GM12878 (cell line): Measurements from ENCODE around the gene TMEM217. TPM values are rescaled to one million over a fixed set of nuclear protein-coding genes. Genes with fewer than 3 reads are reported as not detected.

ENCODE experiments used
- ATAC-seq: fragments of 200-7000 bp; cut with Tn5 transposase; 3 replicates; pipeline ENCODE4 v1.9.1; 2020; ENCODE audit warnings: mild to moderate bottlenecking, moderate library complexity
- BruUV-seq: library from RNA; stranded (reverse); fragments of 400-500 nt; replicated peaks from 2 replicates; lab custom pipeline; 2021; lab: Mats Ljungman, UMichigan
- CTCF ChIA-PET: fragments of 300-600 bp; sonication (Branson Sonifier 250); formaldehyde crosslinking; extraction: SDS; loops from one replicate; lab custom pipeline; 2021; ENCODE audit warnings: inconsistent platforms; lab: Yijun Ruan, JAX
- POLR2A ChIA-PET: fragments of 350-600 bp; formaldehyde crosslinking; extraction: SDS; loops from one replicate; lab custom pipeline; 2021; ENCODE audit warnings: inconsistent platforms; lab: Charles Lee
- RAD21 ChIA-PET: fragments of 300-600 bp; sonication (Branson Sonifier 250); formaldehyde crosslinking; loops from one replicate; lab custom pipeline; 2023; ENCODE audit warnings: antibody characterized with exemption; ENCODE audit not compliant: unreplicated experiment; lab: Charles Lee
- SMC1A ChIA-PET: fragments of 300-600 bp; sonication (Branson Sonifier 250); formaldehyde crosslinking; loops from one replicate; lab custom pipeline; 2023; ENCODE audit not compliant: unreplicated experiment, uncharacterized antibody; lab: Charles Lee
- DNase-seq: peaks from one replicate; pipeline ENCODE4 v3.0.0-alpha.2; 2011; ENCODE audit warnings: low read depth, low spot score
- FAIRE-seq: peaks from 3 replicates; lab custom pipeline; 2011; peaks lifted over from hg19 to GRCh38; lab: Jason Lieb, UNC
- H2AFZ ChIP-seq: 2 replicates; pipeline ENCODE4 v1.6.0; 2011; ENCODE audit warnings: low read depth, low read length, control low read depth; ENCODE audit not compliant: control insufficient read depth
- H3K27ac ChIP-seq: 2 replicates; pipeline ENCODE4 v1.5.1; 2011; ENCODE audit warnings: control low read depth; ENCODE audit not compliant: control insufficient read depth, insufficient read depth
- H3K27me3 ChIP-seq, 2 experiments: replicated peaks in 1 of 2; 2 replicates each; pipeline versions ENCODE4 v1.6.0 to v1.6.1; 2011; ENCODE audit warnings: low read length in 1 of 2; ENCODE audit not compliant: control insufficient read depth in 2 of 2, insufficient read depth in 2 of 2
- H3K36me3 ChIP-seq, 2 experiments: 2 replicates each; pipeline ENCODE4 v1.5.1; 2011; ENCODE audit warnings: low read length in 1 of 2; ENCODE audit not compliant: control insufficient read depth in 2 of 2, insufficient read depth in 2 of 2
- H3K4me1 ChIP-seq: 2 replicates; pipeline ENCODE4 v1.6.1; 2011; ENCODE audit warnings: mild to moderate bottlenecking, low read length, moderate library complexity, mixed read lengths; ENCODE audit not compliant: control insufficient read depth, insufficient read depth
- H3K4me2 ChIP-seq: 2 replicates; pipeline ENCODE4 v1.6.0; 2011; ENCODE audit warnings: control low read depth; ENCODE audit not compliant: control insufficient read depth, insufficient read depth
- H3K4me3 ChIP-seq: fragments of 200-600 bp; sonication (generic); 2 replicates; pipeline ENCODE4 v1.5.1; 2016
- H3K79me2 ChIP-seq: 2 replicates; pipeline ENCODE4 v1.6.0; 2011; ENCODE audit warnings: low read length; ENCODE audit not compliant: control insufficient read depth, insufficient read depth
- H3K9ac ChIP-seq: 2 replicates; pipeline ENCODE4 v1.8.0; 2011; ENCODE audit warnings: low read length, control low read depth, mixed read lengths; ENCODE audit not compliant: control insufficient read depth, insufficient read depth
- H3K9me3 ChIP-seq: replicated peaks from 3 replicates; pipeline ENCODE4 v1.5.1; 2011; ENCODE audit warnings: mild to moderate bottlenecking, low read length; ENCODE audit not compliant: control insufficient read depth, insufficient read depth
- H4K20me1 ChIP-seq: 2 replicates; pipeline ENCODE4 v1.6.0; 2011; ENCODE audit not compliant: control insufficient read depth, insufficient read depth
- HCFC1 ChIP-seq: fragments of 150-350 bp; IDR thresholded peaks from 2 replicates; pipeline ENCODE4 v1.6.1; 2014; ENCODE audit warnings: low read length
- JUNB ChIP-seq: IDR thresholded peaks from 2 replicates; pipeline ENCODE4 v1.6.1; 2016; ENCODE audit warnings: antibody characterized with exemption, mild to moderate bottlenecking
- KAT2A ChIP-seq: conservative IDR thresholded peaks from 2 replicates; pipeline ENCODE4 v1.6.1; 2011; ENCODE audit warnings: low read depth, low read length; ENCODE audit not compliant: control insufficient read depth
- KLF5 ChIP-seq: fragments of 450-650 bp; IDR thresholded peaks from 2 replicates; pipeline ENCODE4 v1.6.1; 2014; ENCODE audit warnings: mild to moderate bottlenecking; ENCODE audit not compliant: partially characterized antibody
- MYB ChIP-seq: fragments of 150-350 bp; IDR thresholded peaks from 2 replicates; pipeline ENCODE4 v1.6.1; 2014; ENCODE audit warnings: mild to moderate bottlenecking, low read depth, low read length, borderline replicate concordance
- NFYB ChIP-seq: IDR thresholded peaks from 2 replicates; pipeline ENCODE4 v1.6.1; 2011; ENCODE audit warnings: low read depth, mild to moderate bottlenecking, low read length, improper control_type of control experiment, moderate library complexity; ENCODE audit not compliant: insufficient read depth
- PAX5 ChIP-seq: IDR thresholded peaks from 2 replicates; pipeline ENCODE4 v1.6.1; 2011; ENCODE audit warnings: low read depth, low read length, borderline replicate concordance
- RCOR1 ChIP-seq: conservative IDR thresholded peaks from 2 replicates; pipeline ENCODE4 v1.6.1; 2012; ENCODE audit warnings: low read depth, low read length, improper control_type of control experiment
- ZNF384 ChIP-seq: IDR thresholded peaks from 2 replicates; pipeline ENCODE4 v1.6.1; 2012; ENCODE audit warnings: low read depth, mild to moderate bottlenecking, low read length, improper control_type of control experiment, borderline replicate concordance
- in situ Hi-C: fragments of 300-500 bp; cut with MboI; formaldehyde crosslinking; loops from 9 replicates; pipeline ENCODE4 v1.14.3; 2018; ENCODE audit warnings: mixed read lengths
- intact Hi-C: fragments of 100-400 bp; cut with micrococcal nuclease; formaldehyde crosslinking; loops from one replicate; pipeline ENCODE4 v1.14.2; 2022; ENCODE audit not compliant: unreplicated experiment
- polyA plus RNA-seq, 11 experiments: library from polyadenylated mRNA; depleted of rRNA in 4 of 11; unstranded in 6 of 11; stranded (reverse) in 5 of 11; fragments of >200 nt; fragmentation: Nextera tagmentation in 4 of 11; fragmentation: Illumina TruSeq in 1 of 11; extraction: Ambion mirVana in 4 of 11; extraction: Trizol in 1 of 11; gene quantifications; 1 replicate in 1 of 11; 2 replicates in 10 of 11; pipeline versions ENCODE4 v1.2.1 to v1.2.3, GENCODE V29; 2011 to 2016; ENCODE audit warnings: inconsistent platforms in 2 of 11, missing spikeins in 2 of 11, low read depth in 1 of 11
- total RNA-seq, 4 experiments: library from RNA; depleted of rRNA in 3 of 4; stranded (reverse); fragments of >200 nt in 3 of 4; fragmentation: Illumina TruSeq in 1 of 4; extraction: Trizol in 1 of 4; gene quantifications; 2 replicates each; pipeline versions ENCODE4 v1.2.1 to v1.2.3, GENCODE V29; 2013 to 2021
- TF ChIP-seq, protein P1 (sequence below): fragments of 450-650 bp; formaldehyde crosslinking; IDR thresholded peaks from 2 replicates; pipeline ENCODE4 v1.4.0; 2020; ENCODE audit warnings: mild to moderate bottlenecking, moderate library complexity
- TF ChIP-seq, protein P2 (sequence below): IDR thresholded peaks from 2 replicates; pipeline ENCODE4 v1.6.1; 2012; ENCODE audit warnings: low read depth, low read length, improper control_type of control experiment
- TF ChIP-seq, protein P3 (sequence below): IDR thresholded peaks from 2 replicates; pipeline ENCODE4 v1.6.1; 2011; ENCODE audit warnings: borderline replicate concordance, low read depth, mild to moderate bottlenecking, moderate library complexity, low read length; ENCODE audit not compliant: insufficient read depth, poor library complexity, severe bottlenecking
- TF ChIP-seq, protein P4 (sequence below): fragments of 450-650 bp; IDR thresholded peaks from 2 replicates; pipeline ENCODE4 v1.6.1; 2017; ENCODE audit warnings: low read depth, mild to moderate bottlenecking, moderate library complexity

Gene TMEM217
- total and polyA plus RNA-seq, 10 of the 15 experiments (the other 5 are each of a cell fraction or from before 2014, with no cell fraction given), result 1.3 to 4.5 (median 2.3) TPM

DNA sequence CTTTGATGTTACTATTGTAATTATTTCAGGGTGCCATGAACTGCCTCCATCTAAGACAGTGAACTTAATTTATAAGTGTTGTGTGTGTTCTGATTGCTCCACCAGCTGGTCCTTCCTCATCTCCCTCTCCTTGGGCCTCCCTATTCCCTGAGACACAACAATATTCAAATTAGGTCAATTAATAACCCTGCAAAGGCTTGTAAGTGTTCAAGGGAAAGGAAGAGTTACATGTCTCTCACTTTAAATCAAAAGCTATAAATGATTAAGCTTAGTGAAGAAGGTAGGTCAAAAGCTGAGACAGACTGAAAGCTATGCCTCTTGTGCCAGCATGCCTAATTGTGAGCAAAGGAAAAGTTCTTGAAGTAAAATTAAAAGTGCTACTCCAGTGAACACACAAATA is 35.5 kb upstream of the TMEM217 start:
- ChIA-PET CTCF (interaction anchor here (1.0 to 2.9 kb wide), 5 partner anchors 10 to 83 kb away, joined by 3 to 15 read pairs (median 4); no protein-coding TSS in a partner anchor), SMC1A (interaction anchor here (0.7 to 1.4 kb wide), 3 partner anchors 21 to 73 kb away, joined by 3 to 4 read pairs (median 3); no protein-coding TSS in a partner anchor), POLR2A (interaction anchor here (0.6 to 1.9 kb wide), 2 partner anchors 9 to 10 kb away, joined by 3 to 5 read pairs; no protein-coding TSS in a partner anchor), RAD21 (no interaction called here)
- Histone ChIP-seq H4K20me1 (no peaks in the 10 kb centered on the region), H2AFZ (no peak overlapping the region), H3K4me3 (no peak overlapping the region), H3K79me2 (no peaks in the 10 kb centered on the region), H3K9me3 (no peaks in the 10 kb centered on the region), H3K27ac (no peak overlapping the region), H3K27me3 (no peaks in the 10 kb centered on the region), H3K4me1 (peaks cover 7% of the 10 kb centered on the region), H3K9ac (no peak overlapping the region), H3K36me3 (peaks cover 5 to 6% of the 10 kb centered on the region in 2 experiments; a peak in 3 of 4 replicates), H3K4me2 (no peak overlapping the region)
- intact Hi-C loops (no loop called here), in situ Hi-C loops (no loop called here)
- no peak for ATAC-seq
- no peak for TF ChIP-seq JUNB
- no peak for TF ChIP-seq KAT2A
- TF ChIP-seq, protein P1, sequence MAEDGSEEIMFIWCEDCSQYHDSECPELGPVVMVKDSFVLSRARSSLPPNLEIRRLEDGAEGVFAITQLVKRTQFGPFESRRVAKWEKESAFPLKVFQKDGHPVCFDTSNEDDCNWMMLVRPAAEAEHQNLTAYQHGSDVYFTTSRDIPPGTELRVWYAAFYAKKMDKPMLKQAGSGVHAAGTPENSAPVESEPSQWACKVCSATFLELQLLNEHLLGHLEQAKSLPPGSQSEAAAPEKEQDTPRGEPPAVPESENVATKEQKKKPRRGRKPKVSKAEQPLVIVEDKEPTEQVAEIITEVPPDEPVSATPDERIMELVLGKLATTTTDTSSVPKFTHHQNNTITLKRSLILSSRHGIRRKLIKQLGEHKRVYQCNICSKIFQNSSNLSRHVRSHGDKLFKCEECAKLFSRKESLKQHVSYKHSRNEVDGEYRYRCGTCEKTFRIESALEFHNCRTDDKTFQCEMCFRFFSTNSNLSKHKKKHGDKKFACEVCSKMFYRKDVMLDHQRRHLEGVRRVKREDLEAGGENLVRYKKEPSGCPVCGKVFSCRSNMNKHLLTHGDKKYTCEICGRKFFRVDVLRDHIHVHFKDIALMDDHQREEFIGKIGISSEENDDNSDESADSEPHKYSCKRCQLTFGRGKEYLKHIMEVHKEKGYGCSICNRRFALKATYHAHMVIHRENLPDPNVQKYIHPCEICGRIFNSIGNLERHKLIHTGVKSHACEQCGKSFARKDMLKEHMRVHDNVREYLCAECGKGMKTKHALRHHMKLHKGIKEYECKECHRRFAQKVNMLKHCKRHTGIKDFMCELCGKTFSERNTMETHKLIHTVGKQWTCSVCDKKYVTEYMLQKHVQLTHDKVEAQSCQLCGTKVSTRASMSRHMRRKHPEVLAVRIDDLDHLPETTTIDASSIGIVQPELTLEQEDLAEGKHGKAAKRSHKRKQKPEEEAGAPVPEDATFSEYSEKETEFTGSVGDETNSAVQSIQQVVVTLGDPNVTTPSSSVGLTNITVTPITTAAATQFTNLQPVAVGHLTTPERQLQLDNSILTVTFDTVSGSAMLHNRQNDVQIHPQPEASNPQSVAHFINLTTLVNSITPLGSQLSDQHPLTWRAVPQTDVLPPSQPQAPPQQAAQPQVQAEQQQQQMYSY (CRISPR knock-in tag), result no peak
- TF ChIP-seq, protein P2, sequence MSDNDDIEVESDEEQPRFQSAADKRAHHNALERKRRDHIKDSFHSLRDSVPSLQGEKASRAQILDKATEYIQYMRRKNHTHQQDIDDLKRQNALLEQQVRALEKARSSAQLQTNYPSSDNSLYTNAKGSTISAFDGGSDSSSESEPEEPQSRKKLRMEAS, result no peak
- TF ChIP-seq, protein P3, sequence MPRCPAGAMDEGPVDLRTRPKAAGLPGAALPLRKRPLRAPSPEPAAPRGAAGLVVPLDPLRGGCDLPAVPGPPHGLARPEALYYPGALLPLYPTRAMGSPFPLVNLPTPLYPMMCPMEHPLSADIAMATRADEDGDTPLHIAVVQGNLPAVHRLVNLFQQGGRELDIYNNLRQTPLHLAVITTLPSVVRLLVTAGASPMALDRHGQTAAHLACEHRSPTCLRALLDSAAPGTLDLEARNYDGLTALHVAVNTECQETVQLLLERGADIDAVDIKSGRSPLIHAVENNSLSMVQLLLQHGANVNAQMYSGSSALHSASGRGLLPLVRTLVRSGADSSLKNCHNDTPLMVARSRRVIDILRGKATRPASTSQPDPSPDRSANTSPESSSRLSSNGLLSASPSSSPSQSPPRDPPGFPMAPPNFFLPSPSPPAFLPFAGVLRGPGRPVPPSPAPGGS, result no peak
- TF ChIP-seq HCFC1, result no peak
- no peak for TF ChIP-seq KLF5
- TF ChIP-seq, protein P4, sequence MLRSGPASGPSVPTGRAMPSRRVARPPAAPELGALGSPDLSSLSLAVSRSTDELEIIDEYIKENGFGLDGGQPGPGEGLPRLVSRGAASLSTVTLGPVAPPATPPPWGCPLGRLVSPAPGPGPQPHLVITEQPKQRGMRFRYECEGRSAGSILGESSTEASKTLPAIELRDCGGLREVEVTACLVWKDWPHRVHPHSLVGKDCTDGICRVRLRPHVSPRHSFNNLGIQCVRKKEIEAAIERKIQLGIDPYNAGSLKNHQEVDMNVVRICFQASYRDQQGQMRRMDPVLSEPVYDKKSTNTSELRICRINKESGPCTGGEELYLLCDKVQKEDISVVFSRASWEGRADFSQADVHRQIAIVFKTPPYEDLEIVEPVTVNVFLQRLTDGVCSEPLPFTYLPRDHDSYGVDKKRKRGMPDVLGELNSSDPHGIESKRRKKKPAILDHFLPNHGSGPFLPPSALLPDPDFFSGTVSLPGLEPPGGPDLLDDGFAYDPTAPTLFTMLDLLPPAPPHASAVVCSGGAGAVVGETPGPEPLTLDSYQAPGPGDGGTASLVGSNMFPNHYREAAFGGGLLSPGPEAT, result no peak
- TF ChIP-seq ZNF384, result no peak
- no peak for TF ChIP-seq MYB
- TF ChIP-seq NFYB, result no peak
- no peak for TF ChIP-seq PAX5
- TF ChIP-seq RCOR1, result no peak
- no peak for FAIRE-seq
- no TSS peak for BruUV-seq
- DNase-seq, result no peak
